ENCODE data around the gene SCARF2.

DNA sequence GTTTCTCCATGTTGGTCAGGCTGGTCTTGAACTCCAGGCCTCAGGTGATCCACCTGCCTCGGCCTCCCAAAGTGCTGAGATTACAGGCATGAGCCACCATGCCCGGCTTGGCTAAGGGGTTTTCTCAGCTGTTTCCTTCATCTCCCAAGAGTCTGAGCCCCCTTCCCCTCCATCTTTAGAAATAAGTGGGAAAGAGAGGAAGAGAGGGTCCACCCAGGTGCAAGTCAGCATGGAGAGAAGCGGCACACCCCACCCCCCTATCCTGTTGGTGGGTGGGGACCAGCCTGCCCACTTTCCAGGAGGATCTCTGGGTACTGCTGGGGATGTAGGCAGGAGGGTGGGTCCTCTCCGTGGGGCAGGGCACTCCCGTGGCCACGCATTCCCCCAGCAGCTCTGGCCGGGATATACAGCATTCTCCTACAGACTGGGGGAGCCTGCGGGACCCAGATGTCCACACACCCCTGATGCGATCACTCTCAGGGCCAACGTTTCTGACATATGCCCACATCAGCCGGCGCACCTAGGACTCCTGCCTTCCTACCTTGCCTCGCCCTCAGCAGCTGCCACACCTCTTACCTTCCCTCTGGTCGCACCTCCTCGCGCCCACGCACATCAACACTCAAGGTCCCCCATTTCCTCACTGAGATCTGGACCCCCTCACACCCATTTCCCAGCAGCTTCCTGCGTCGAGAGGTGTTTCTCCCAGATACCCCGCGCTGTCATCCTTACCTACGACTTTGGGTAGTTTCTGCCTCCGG is 8.9 kb downstream of the SCARF2 start:
- TF ChIP-seq, protein P1, sequence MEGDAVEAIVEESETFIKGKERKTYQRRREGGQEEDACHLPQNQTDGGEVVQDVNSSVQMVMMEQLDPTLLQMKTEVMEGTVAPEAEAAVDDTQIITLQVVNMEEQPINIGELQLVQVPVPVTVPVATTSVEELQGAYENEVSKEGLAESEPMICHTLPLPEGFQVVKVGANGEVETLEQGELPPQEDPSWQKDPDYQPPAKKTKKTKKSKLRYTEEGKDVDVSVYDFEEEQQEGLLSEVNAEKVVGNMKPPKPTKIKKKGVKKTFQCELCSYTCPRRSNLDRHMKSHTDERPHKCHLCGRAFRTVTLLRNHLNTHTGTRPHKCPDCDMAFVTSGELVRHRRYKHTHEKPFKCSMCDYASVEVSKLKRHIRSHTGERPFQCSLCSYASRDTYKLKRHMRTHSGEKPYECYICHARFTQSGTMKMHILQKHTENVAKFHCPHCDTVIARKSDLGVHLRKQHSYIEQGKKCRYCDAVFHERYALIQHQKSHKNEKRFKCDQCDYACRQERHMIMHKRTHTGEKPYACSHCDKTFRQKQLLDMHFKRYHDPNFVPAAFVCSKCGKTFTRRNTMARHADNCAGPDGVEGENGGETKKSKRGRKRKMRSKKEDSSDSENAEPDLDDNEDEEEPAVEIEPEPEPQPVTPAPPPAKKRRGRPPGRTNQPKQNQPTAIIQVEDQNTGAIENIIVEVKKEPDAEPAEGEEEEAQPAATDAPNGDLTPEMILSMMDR (IDR thresholded peaks at IDR 0.05): no peak
- TF ChIP-seq POLR2A (IDR thresholded peaks at IDR 0.05) (no peak), POLR2AphosphoS5 (IDR thresholded peaks at IDR 0.05) (no peak)

Data from suprapubic skin (tissue), 4 donors.